NCI-H460 (cell line): ENCODE measurements around the gene CUL5. TPM values are rescaled to one million over a fixed set of nuclear protein-coding genes. Genes with fewer than 3 reads are reported as not detected.

Source experiments
- DNase-seq: peaks from one replicate; pipeline ENCODE4 v3.0.0-alpha.2; 2016; ENCODE audit warnings: low read depth; ENCODE audit errors: extremely low read depth
- polyA plus RNA-seq: library from polyadenylated mRNA; depleted of rRNA; stranded (reverse); fragments of >200 nt; gene quantifications from 2 replicates; pipeline ENCODE4 v1.2.3, GENCODE V29; 2014; cell fraction: nucleus; rRNA removed
- total RNA-seq: library from RNA; depleted of rRNA; stranded (reverse); fragments of >200 nt; shearing (Covaris generic); gene quantifications from 2 replicates; pipeline ENCODE4 v1.2.3, GENCODE V29; 2014; rRNA removed

Gene CUL5
- 25.4 and 32.2 TPM in 2 replicates for total RNA-seq
- 13.8 and 28.0 TPM in 2 replicates for polyA plus RNA-seq

GRCh38 chr11:108008656-108009496, at the start of gene CUL5:
Gene CUL5, plus strand, starts transcription at chr11:108008898. Its CDS starts 451 bp downstream, at chr11:108009349.
- DNase-seq, result peak; percentile 79

GRCh38 chr11:107961480-107961879, 47.2 kb upstream of the CUL5 start:
- DNase-seq, result no peak

GRCh38 chr11:107962181-107962580, 46.5 kb upstream of the CUL5 start:
- no peak for DNase-seq

GRCh38 chr11:107963091-107963490, 45.6 kb upstream of the CUL5 start:
- DNase-seq, result no peak

GRCh38 chr11:107969219-107969618, 39.5 kb upstream of the CUL5 start:
- DNase-seq, result no peak

GRCh38 chr11:107970049-107970448, 38.6 kb upstream of the CUL5 start:
- DNase-seq, result no peak

- DNase-seq, result no peak
These were observed 35.1 kb upstream of the CUL5 start for GRCh38 chr11:107973641-107974040.

- no peak for DNase-seq
These were observed 20.1 kb upstream of the CUL5 start for GRCh38 chr11:107988397-107989158.

GRCh38 chr11:107991868-107992414, 16.8 kb upstream of the CUL5 start:
- no peak for DNase-seq

GRCh38 chr11:107996006-107996776, 12.5 kb upstream of the CUL5 start:
- DNase-seq, result no peak

GRCh38 chr11:107998761-107999160, 9.9 kb upstream of the CUL5 start:
- no peak for DNase-seq

GRCh38 chr11:107999759-108000455, 8.8 kb upstream of the CUL5 start:
- peak; percentile 28 for DNase-seq

- DNase-seq, result no peak
These were observed 6.2 kb upstream of the CUL5 start for GRCh38 chr11:108002476-108002875.

GRCh38 chr11:108003623-108004022, 5.1 kb upstream of the CUL5 start:
- no peak for DNase-seq

- no peak for DNase-seq
These were observed 879 bp upstream of the CUL5 start for GRCh38 chr11:108007819-108008218.

GRCh38 chr11:108009497-108010370, 1.0 kb downstream of the CUL5 start:
- no peak for DNase-seq

GRCh38 chr11:108012139-108012725, 3.5 kb downstream of the CUL5 start:
- no peak for DNase-seq

GRCh38 chr11:108016647-108017046, 7.9 kb downstream of the CUL5 start:
- no peak for DNase-seq

- DNase-seq, result no peak
These were observed 10.0 kb downstream of the CUL5 start for GRCh38 chr11:108018708-108019107.
